HepG2 (cell line): Measurements from ENCODE around the gene DNLZ. TPM values are rescaled to one million over a fixed set of nuclear protein-coding genes. Genes with fewer than 3 reads are reported as not detected.
A peak's percentile ranks its signal among the peaks of the same experiment; 100 is the strongest.

Experiments
- ARNT ChIP-seq: fragments of 450-650 bp; IDR thresholded peaks from 2 replicates; pipeline ENCODE4 v1.6.1; 2017
- CTCF ChIP-seq: sonication (generic); formaldehyde crosslinking; IDR thresholded peaks from 2 replicates; pipeline ENCODE4 v1.5.0; 2020; ENCODE audit warnings: mild to moderate bottlenecking, missing genetic modification reagents, moderate library complexity
- HIVEP1 ChIP-seq: sonication (generic); formaldehyde crosslinking; IDR thresholded peaks from 2 replicates; pipeline ENCODE4 v1.4.0; 2020; ENCODE audit warnings: mild to moderate bottlenecking, missing genetic modification reagents
- IRF2 ChIP-seq: IDR thresholded peaks from 2 replicates; pipeline ENCODE4 v1.6.1; 2018; ENCODE audit warnings: missing genetic modification reagents, missing compliant biosample characterization
- NFRKB ChIP-seq: fragments of 450-650 bp; IDR thresholded peaks from 2 replicates; pipeline ENCODE4 v1.6.1; 2017
- RELA ChIP-seq: sonication (generic); formaldehyde crosslinking; IDR thresholded peaks from 2 replicates; pipeline ENCODE4 v1.4.0; 2020; ENCODE audit warnings: missing genetic modification reagents
- ZBTB43 ChIP-seq: sonication (generic); formaldehyde crosslinking; conservative IDR thresholded peaks from 2 replicates; pipeline ENCODE4 v1.4.0; 2020; ENCODE audit warnings: missing genetic modification reagents
- ZNF282 ChIP-seq: fragments of 450-650 bp; IDR thresholded peaks from 2 replicates; pipeline ENCODE4 v1.6.1; 2018; ENCODE audit not compliant: partially characterized antibody
- ZNF317 ChIP-seq: sonication (generic); formaldehyde crosslinking; IDR thresholded peaks from 2 replicates; pipeline ENCODE4 v1.5.0; 2020; ENCODE audit warnings: mild to moderate bottlenecking, missing genetic modification reagents
- polyA plus RNA-seq, 8 experiments: library from polyadenylated mRNA; depleted of rRNA in 3 of 8; stranded (reverse) in 7 of 8; unstranded in 1 of 8; fragments of >200 nt; fragmentation: Illumina TruSeq in 4 of 8; extraction: Trizol in 4 of 8; gene quantifications; 2 replicates each; pipeline versions ENCODE4 v1.2.1 to v1.2.3, GENCODE V29; 2011 to 2016; ENCODE audit warnings: low read depth in 4 of 8, missing spikeins in 1 of 8, mixed read lengths in 1 of 8; ENCODE audit not compliant: insufficient read depth in 1 of 8
- total RNA-seq, 5 experiments: library from RNA; depleted of rRNA; stranded (reverse); fragments of >200 nt; fragmentation: Illumina TruSeq; extraction: Trizol; gene quantifications; 2 replicates each; pipeline ENCODE4 v1.2.3, GENCODE V29; 2016; ENCODE audit warnings: low read depth in 1 of 5
- TF ChIP-seq, protein P1 (sequence below): conservative IDR thresholded peaks from 2 replicates; pipeline ENCODE4 v1.6.1; 2018; ENCODE audit warnings: missing genetic modification reagents
- TF ChIP-seq, protein P2 (sequence below): sonication (generic); formaldehyde crosslinking; IDR thresholded peaks from 2 replicates; pipeline ENCODE4 v1.4.0; 2020; ENCODE audit warnings: missing genetic modification reagents
- TF ChIP-seq, protein P3 (sequence below): IDR thresholded peaks from 2 replicates; pipeline ENCODE4 v1.6.1; 2012; ENCODE audit warnings: inconsistent platforms
- TF ChIP-seq, protein P4 (sequence below): sonication (generic); formaldehyde crosslinking; IDR thresholded peaks from 2 replicates; pipeline ENCODE4 v1.5.0; 2020; ENCODE audit warnings: missing genetic modification reagents
- TF ChIP-seq, protein P5 (sequence below): sonication (generic); formaldehyde crosslinking; IDR thresholded peaks from 2 replicates; pipeline ENCODE4 v1.5.0; 2020; ENCODE audit warnings: missing genetic modification reagents, mild to moderate bottlenecking, borderline replicate concordance
- TF ChIP-seq, protein P6 (sequence below): sonication (generic); formaldehyde crosslinking; IDR thresholded peaks from 2 replicates; pipeline ENCODE4 v1.8.1; 2023; ENCODE audit warnings: mild to moderate bottlenecking, missing genetic modification reagents, borderline replicate concordance
- TF ChIP-seq, protein P7 (sequence below): sonication (generic); formaldehyde crosslinking; IDR thresholded peaks from 2 replicates; pipeline ENCODE4 v1.5.0; 2020; ENCODE audit warnings: mild to moderate bottlenecking, missing genetic modification reagents

Gene DNLZ
- total and polyA plus RNA-seq, 2 of the 13 experiments (the other 11 are each of a cell fraction or from before 2014, with no cell fraction given): 3.4 to 8.0 TPM

DNA sequence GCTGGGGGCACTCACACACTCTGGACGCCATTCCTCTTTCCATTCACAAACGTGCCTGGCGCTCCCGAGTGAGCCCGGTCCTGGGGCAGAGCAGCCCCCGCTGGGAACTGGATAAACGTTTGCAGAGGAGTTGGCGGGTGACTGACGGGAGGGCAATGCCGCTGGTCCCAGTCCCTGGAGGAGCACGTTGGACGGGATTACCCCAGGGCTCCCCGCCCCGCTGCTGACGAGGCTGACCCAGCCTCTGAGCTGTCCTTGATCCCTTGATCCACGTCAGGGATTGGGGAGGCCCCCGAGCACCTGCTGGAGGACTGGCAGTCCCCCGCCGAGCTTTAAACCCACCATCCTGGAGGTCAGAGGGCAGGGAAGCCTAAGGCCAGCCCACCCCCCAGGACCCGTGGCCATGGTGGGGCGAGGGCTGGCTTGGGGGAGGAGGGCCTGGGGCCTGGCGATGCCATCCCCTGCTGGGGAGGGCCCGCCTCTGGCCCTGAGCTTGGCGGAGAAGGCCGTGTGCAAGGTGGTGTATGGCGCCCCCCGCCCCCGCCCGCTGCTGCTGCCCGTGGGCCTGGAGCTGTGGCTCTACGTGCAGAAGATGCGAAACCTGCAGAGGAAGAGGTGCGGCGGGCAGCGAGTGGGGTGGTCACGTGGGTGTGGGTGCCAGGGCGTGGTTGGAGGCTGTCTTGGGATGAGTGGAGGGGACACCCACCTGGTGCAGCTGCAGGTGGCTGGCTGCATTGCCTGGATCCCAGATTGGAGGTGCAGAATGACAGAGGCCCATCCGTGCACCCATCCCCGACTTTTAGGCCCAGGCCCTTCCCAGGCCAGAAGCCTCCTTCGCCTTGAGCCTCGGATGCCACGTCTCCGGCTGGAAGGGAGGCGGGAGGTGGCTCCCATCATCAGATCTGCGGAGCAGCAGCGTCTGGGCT, 31.7 kb downstream of the DNLZ start (continued):
- TF ChIP-seq, protein P1, sequence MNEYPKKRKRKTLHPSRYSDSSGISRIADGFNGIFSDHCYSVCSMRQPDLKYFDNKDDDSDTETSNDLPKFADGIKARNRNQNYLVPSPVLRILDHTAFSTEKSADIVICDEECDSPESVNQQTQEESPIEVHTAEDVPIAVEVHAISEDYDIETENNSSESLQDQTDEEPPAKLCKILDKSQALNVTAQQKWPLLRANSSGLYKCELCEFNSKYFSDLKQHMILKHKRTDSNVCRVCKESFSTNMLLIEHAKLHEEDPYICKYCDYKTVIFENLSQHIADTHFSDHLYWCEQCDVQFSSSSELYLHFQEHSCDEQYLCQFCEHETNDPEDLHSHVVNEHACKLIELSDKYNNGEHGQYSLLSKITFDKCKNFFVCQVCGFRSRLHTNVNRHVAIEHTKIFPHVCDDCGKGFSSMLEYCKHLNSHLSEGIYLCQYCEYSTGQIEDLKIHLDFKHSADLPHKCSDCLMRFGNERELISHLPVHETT (CRISPR knock-in tag): no peak
- TF ChIP-seq, protein P2, sequence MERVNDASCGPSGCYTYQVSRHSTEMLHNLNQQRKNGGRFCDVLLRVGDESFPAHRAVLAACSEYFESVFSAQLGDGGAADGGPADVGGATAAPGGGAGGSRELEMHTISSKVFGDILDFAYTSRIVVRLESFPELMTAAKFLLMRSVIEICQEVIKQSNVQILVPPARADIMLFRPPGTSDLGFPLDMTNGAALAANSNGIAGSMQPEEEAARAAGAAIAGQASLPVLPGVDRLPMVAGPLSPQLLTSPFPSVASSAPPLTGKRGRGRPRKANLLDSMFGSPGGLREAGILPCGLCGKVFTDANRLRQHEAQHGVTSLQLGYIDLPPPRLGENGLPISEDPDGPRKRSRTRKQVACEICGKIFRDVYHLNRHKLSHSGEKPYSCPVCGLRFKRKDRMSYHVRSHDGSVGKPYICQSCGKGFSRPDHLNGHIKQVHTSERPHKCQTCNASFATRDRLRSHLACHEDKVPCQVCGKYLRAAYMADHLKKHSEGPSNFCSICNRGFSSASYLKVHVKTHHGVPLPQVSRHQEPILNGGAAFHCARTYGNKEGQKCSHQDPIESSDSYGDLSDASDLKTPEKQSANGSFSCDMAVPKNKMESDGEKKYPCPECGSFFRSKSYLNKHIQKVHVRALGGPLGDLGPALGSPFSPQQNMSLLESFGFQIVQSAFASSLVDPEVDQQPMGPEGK (CRISPR knock-in tag): peak; percentile 47; the same call in 1 of the 2 replicates
- TF ChIP-seq, protein P3, sequence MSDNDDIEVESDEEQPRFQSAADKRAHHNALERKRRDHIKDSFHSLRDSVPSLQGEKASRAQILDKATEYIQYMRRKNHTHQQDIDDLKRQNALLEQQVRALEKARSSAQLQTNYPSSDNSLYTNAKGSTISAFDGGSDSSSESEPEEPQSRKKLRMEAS: 0 out of 2 replicates have a peak, but pooled peaks have one; percentile 19
- TF ChIP-seq NFRKB: no peak
- TF ChIP-seq IRF2 (CRISPR knock-in tag): no peak
- TF ChIP-seq, protein P4, sequence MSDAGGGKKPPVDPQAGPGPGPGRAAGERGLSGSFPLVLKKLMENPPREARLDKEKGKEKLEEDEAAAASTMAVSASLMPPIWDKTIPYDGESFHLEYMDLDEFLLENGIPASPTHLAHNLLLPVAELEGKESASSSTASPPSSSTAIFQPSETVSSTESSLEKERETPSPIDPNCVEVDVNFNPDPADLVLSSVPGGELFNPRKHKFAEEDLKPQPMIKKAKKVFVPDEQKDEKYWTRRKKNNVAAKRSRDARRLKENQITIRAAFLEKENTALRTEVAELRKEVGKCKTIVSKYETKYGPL (CRISPR knock-in tag): no peak
- TF ChIP-seq, protein P5, sequence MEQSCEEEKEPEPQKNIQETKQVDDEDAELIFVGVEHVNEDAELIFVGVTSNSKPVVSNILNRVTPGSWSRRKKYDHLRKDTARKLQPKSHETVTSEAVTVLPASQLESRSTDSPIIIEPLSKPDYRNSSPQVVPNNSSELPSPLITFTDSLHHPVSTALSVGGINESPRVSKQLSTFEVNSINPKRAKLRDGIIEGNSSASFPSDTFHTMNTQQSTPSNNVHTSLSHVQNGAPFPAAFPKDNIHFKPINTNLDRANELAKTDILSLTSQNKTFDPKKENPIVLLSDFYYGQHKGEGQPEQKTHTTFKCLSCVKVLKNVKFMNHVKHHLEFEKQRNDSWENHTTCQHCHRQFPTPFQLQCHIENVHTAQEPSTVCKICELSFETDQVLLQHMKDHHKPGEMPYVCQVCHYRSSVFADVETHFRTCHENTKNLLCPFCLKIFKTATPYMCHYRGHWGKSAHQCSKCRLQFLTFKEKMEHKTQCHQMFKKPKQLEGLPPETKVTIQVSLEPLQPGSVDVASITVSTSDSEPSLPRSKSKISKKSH: no peak
- no peak for TF ChIP-seq RELA (CRISPR knock-in tag)
- TF ChIP-seq, protein P6, sequence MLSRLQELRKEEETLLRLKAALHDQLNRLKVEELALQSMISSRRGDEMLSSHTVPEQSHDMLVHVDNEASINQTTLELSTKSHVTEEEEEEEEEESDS (CRISPR knock-in tag): no peak
- no peak for TF ChIP-seq ZNF282
- TF ChIP-seq ZBTB43: no peak
- TF ChIP-seq HIVEP1: peak; percentile 89
- TF ChIP-seq CTCF (CRISPR knock-in tag): peak; percentile 25; the same call in 1 of the 2 replicates
- TF ChIP-seq ZNF317 (CRISPR knock-in tag): no peak
- TF ChIP-seq, protein P7, sequence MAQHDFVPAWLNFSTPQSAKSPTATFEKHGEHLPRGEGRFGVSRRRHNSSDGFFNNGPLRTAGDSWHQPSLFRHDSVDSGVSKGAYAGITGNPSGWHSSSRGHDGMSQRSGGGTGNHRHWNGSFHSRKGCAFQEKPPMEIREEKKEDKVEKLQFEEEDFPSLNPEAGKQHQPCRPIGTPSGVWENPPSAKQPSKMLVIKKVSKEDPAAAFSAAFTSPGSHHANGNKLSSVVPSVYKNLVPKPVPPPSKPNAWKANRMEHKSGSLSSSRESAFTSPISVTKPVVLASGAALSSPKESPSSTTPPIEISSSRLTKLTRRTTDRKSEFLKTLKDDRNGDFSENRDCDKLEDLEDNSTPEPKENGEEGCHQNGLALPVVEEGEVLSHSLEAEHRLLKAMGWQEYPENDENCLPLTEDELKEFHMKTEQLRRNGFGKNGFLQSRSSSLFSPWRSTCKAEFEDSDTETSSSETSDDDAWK: no peak
- TF ChIP-seq ARNT: no peak
